ENCODE results near the gene ENO1.

- TF ChIP-seq POLR2A (IDR thresholded peaks at IDR 0.05): no peak
- no peak for TF ChIP-seq CTCF (IDR thresholded peaks at IDR 0.05)
Measured at GRCh38 chr1:8812081-8812480, 66.4 kb downstream of the ENO1 start.

All from stomach (tissue), 4 donors.